Naive thymus-derived CD8-positive, alpha-beta T cell (primary cell): ENCODE results near the gene PLA2G1B. TPM values are rescaled to one million over a fixed set of nuclear protein-coding genes. Genes with fewer than 3 reads are reported as not detected.

ENCODE experiments used
- ATAC-seq, 2 donors: fragments of 150-1000 bp; cut with Tn5 transposase in 1 of 2; sonication (Bioruptor Pico), chemical (Tn5 transposase) in 1 of 2; 1 replicate in 1 of 2; 2 replicates in 1 of 2; pipeline ENCODE4 v1.10.0; 2021; ENCODE audit warnings: mild to moderate bottlenecking in 2 of 2, moderate library complexity in 2 of 2
- POLR2A ChIA-PET: fragments of 350-600 bp; sonication (Branson Sonifier 250); formaldehyde crosslinking; loops from one replicate; lab custom pipeline; 2021; ENCODE audit warnings: antibody characterized with exemption; lab: Charles Lee
- DNase-seq, 10 donors: peaks; one replicate each; pipeline versions ENCODE4 v3.0.0 to v3.0.0-alpha.2; 2020 to 2022
- H3K27ac Mint-ChIP-seq, 10 donors: one replicate each; pipeline ENCODE4 v1.8.0; 2020 to 2022; ENCODE audit warnings: mild to moderate bottlenecking in 10 of 10, mixed read lengths in 10 of 10, moderate library complexity in 4 of 10, inconsistent platforms in 1 of 10
- H3K27me3 Mint-ChIP-seq, 5 donors: one replicate each; pipeline ENCODE4 v1.8.0; 2021 to 2022; ENCODE audit warnings: mixed read lengths in 5 of 5
- H3K36me3 Mint-ChIP-seq, 3 donors: one replicate each; pipeline ENCODE4 v1.8.0; 2020 to 2022; ENCODE audit warnings: mixed read lengths in 3 of 3, mild to moderate bottlenecking in 2 of 3, inconsistent platforms in 1 of 3
- H3K4me1 Mint-ChIP-seq, 4 donors: one replicate each; pipeline ENCODE4 v1.8.0; 2021 to 2022; ENCODE audit warnings: mixed read lengths in 4 of 4
- H3K4me3 Mint-ChIP-seq, 10 donors: one replicate each; pipeline ENCODE4 v1.8.0; 2020 to 2022; ENCODE audit warnings: mild to moderate bottlenecking in 10 of 10, mixed read lengths in 10 of 10, moderate library complexity in 6 of 10, inconsistent platforms in 1 of 10
- H3K9me3 Mint-ChIP-seq, 9 donors: one replicate each; pipeline ENCODE4 v1.8.0; 2020 to 2022; ENCODE audit warnings: mixed read lengths in 9 of 9, mild to moderate bottlenecking in 3 of 9, inconsistent platforms in 1 of 9, moderate library complexity in 1 of 9
- polyA plus RNA-seq, 3 donors: library from polyadenylated mRNA; unstranded; fragments of 300-500 nt; fragmentation: Illumina TruSeq; gene quantifications; one replicate each; pipeline ENCODE4 v1.2.3, GENCODE V29; 2021
- total RNA-seq, 8 experiments: library from RNA in 2 of 8; stranded (reverse) in 2 of 8; gene quantifications; one replicate each; pipeline ENCODE4 v1.2.3 and lab custom pipeline; 2021 to 2026

PLA2G1B gene
- total and polyA plus RNA-seq, 5 experiments from 2014 or later, result 0.40 to 0.77 (median 0.75) TPM; not detected in 2

GRCh38 chr12:120276734-120277133, 50.8 kb downstream of the PLA2G1B start:
- ATAC-seq (no peak), DNase-seq (no peak)
- POLR2A ChIA-PET, result interaction anchor here (1.2 kb wide), 1 partner anchor 161 kb away, joined by 3 read pairs; no protein-coding TSS in a partner anchor
- H3K27me3 Mint-ChIP-seq, result no peaks in the 10 kb centered on the region
- no peaks in the 10 kb centered on the region for H3K9me3 Mint-ChIP-seq
- H3K27ac Mint-ChIP-seq, result no peak overlapping the region
- H3K36me3 Mint-ChIP-seq, result no peaks in the 10 kb centered on the region
- H3K4me3 Mint-ChIP-seq, result no peak overlapping the region
- no peaks in the 10 kb centered on the region for H3K4me1 Mint-ChIP-seq

Other genes starting within 250 kb of the PLA2G1B start
- 10 to 100 TPM; 49.8 to 51.6 TPM for gene RAB35, start 211.0 kb downstream of the PLA2G1B start, total RNA-seq
- 10 to 100 TPM; 10.2 to 14.1 (median 12.6) TPM for gene RAB35, start 211.0 kb downstream of the PLA2G1B start, polyA plus RNA-seq
- 100 to 1,000 TPM; 132 to 133 TPM for gene GCN1, start 133.1 kb downstream of the PLA2G1B start, total RNA-seq
- 10 to 100 TPM; 14.9 to 28.3 (median 23.8) TPM for gene GCN1, start 133.1 kb downstream of the PLA2G1B start, polyA plus RNA-seq
- gene RPLP0, start 126.7 kb downstream of the PLA2G1B start, total RNA-seq, result 1,000 to 10,000 TPM; 1,511 to 1,568 TPM
- gene RPLP0, start 126.7 kb downstream of the PLA2G1B start, polyA plus RNA-seq, result 1,000 to 10,000 TPM; 1,821 to 2,320 (median 1,964) TPM
- 10 to 100 TPM; 93.9 to 96.6 TPM for gene PXN, start 62.0 kb downstream of the PLA2G1B start, total RNA-seq
- gene PXN, start 62.0 kb downstream of the PLA2G1B start, polyA plus RNA-seq, result 10 to 100 TPM; 64.3 to 95.6 (median 80.4) TPM
- 1,000 to 10,000 TPM; 4,355 to 8,006 TPM for gene RNU4-2, start 35.9 kb downstream of the PLA2G1B start, total RNA-seq
- 10 to 100 TPM in 1 of 3 donors, not detected in 2; 79.6 TPM for gene RNU4-2, start 35.9 kb downstream of the PLA2G1B start, polyA plus RNA-seq
- 100 to 1,000 TPM; 519 to 934 TPM for gene RNU4-1, start 34.5 kb downstream of the PLA2G1B start, total RNA-seq
- gene RNU4-1, start 34.5 kb downstream of the PLA2G1B start, polyA plus RNA-seq, result not detected
- 1 to 10 TPM; 2.4 to 4.1 TPM for gene SIRT4, start 25.5 kb downstream of the PLA2G1B start, total RNA-seq
- gene SIRT4, start 25.5 kb downstream of the PLA2G1B start, polyA plus RNA-seq, result 1 to 10 TPM; 1.9 to 3.2 (median 2.2) TPM
- gene MSI1, start 41.4 kb upstream of the PLA2G1B start, total RNA-seq, result not detected
- gene MSI1, start 41.4 kb upstream of the PLA2G1B start, polyA plus RNA-seq, result not detected
- gene COX6A1, start 110.3 kb upstream of the PLA2G1B start, total RNA-seq, result 100 to 1,000 TPM; 131 to 150 TPM
- gene COX6A1, start 110.3 kb upstream of the PLA2G1B start, polyA plus RNA-seq, result 100 to 1,000 TPM; 683 to 799 (median 722) TPM
- 10 to 100 TPM; 21.9 to 25.3 TPM for gene TRIAP1, start 118.6 kb upstream of the PLA2G1B start, total RNA-seq
- 10 to 100 TPM; 54.1 to 65.2 (median 63.7) TPM for gene TRIAP1, start 118.6 kb upstream of the PLA2G1B start, polyA plus RNA-seq
- 10 to 100 TPM; 24.1 to 28.0 TPM for gene GATC, start 118.7 kb upstream of the PLA2G1B start, total RNA-seq
- gene GATC, start 118.7 kb upstream of the PLA2G1B start, polyA plus RNA-seq, result 10 to 100 TPM; 14.6 to 19.2 (median 17.5) TPM
- 100 to 1,000 TPM; 157 to 164 TPM for gene SRSF9, start 142.0 kb upstream of the PLA2G1B start, total RNA-seq
- gene SRSF9, start 142.0 kb upstream of the PLA2G1B start, polyA plus RNA-seq, result 100 to 1,000 TPM; 181 to 198 (median 191) TPM
- gene DYNLL1, start 168.3 kb upstream of the PLA2G1B start, total RNA-seq, result 10 to 100 TPM; 57.0 to 57.8 TPM
- gene DYNLL1, start 168.3 kb upstream of the PLA2G1B start, polyA plus RNA-seq, result 100 to 1,000 TPM; 156 to 192 (median 179) TPM
- 10 to 100 TPM; 24.5 to 25.2 TPM for gene COQ5, start 201.4 kb upstream of the PLA2G1B start, total RNA-seq
- 10 to 100 TPM; 32.8 to 49.1 (median 39.1) TPM for gene COQ5, start 201.4 kb upstream of the PLA2G1B start, polyA plus RNA-seq
- gene RNF10, start 206.6 kb upstream of the PLA2G1B start, total RNA-seq, result 100 to 1,000 TPM; 246 to 247 TPM
- 100 to 1,000 TPM in 1 of 3 donors, 10 to 100 TPM in 2; 84.3 to 119 (median 86.1) TPM for gene RNF10, start 206.6 kb upstream of the PLA2G1B start, polyA plus RNA-seq